Fibroblast of lung (primary cell): ENCODE measurements around the gene TFE3. TPM values are rescaled to one million over a fixed set of nuclear protein-coding genes. Genes with fewer than 3 reads are reported as not detected.

Experiments used
- DNase-seq, 2 donors: peaks; one replicate each; pipeline versions ENCODE4 v3.0.0 to v3.0.0-alpha.2; 2010; ENCODE audit warnings: low read depth in 2 of 2
- H2AFZ ChIP-seq: 2 replicates; pipeline ENCODE4 v1.5.1; 2012; ENCODE audit warnings: low read length, control low read depth, inconsistent platforms
- H3K27ac ChIP-seq: 2 replicates; pipeline ENCODE4 v1.5.1; 2011; ENCODE audit warnings: low read length, control low read depth; ENCODE audit not compliant: insufficient read depth
- H3K27me3 ChIP-seq: 2 replicates; pipeline ENCODE4 v1.5.1; 2011; ENCODE audit warnings: mild to moderate bottlenecking, low read length; ENCODE audit not compliant: control insufficient read depth, insufficient read depth
- H3K36me3 ChIP-seq: 2 replicates; pipeline ENCODE4 v1.5.1; 2011; ENCODE audit warnings: low read length; ENCODE audit not compliant: control insufficient read depth, insufficient read depth
- H3K4me1 ChIP-seq: 2 replicates; pipeline ENCODE4 v1.5.1; 2011; ENCODE audit warnings: low read length; ENCODE audit not compliant: control insufficient read depth, insufficient read depth; ENCODE audit errors: extremely low read depth
- H3K4me2 ChIP-seq: 2 replicates; pipeline ENCODE4 v1.5.1; 2011; ENCODE audit warnings: low read length, control low read depth; ENCODE audit not compliant: insufficient read depth; ENCODE audit errors: extremely low read depth
- H3K4me3 ChIP-seq, 4 experiments: fragments of 200-600 bp in 1 of 4; sonication (generic) in 1 of 4; replicated peaks in 1 of 4; 2 replicates each; pipeline ENCODE4 v1.5.1; 2011 to 2016; ENCODE audit warnings: low read length in 4 of 4, low read depth in 3 of 4, mild to moderate bottlenecking in 3 of 4, control low read depth in 2 of 4, inconsistent platforms in 1 of 4, mixed read lengths in 1 of 4; ENCODE audit not compliant: insufficient read depth in 1 of 4; ENCODE audit errors: control extremely low read depth in 1 of 4
- H3K79me2 ChIP-seq: 2 replicates; pipeline ENCODE4 v1.5.1; 2012; ENCODE audit warnings: mild to moderate bottlenecking, low read length, inconsistent platforms; ENCODE audit not compliant: control insufficient read depth, insufficient read depth
- H3K9ac ChIP-seq: 2 replicates; pipeline ENCODE4 v1.5.1; 2011; ENCODE audit warnings: mild to moderate bottlenecking, low read length, control low read depth; ENCODE audit not compliant: insufficient read depth
- H3K9me3 ChIP-seq: 2 replicates; pipeline ENCODE4 v1.5.1; 2012; ENCODE audit warnings: low read depth, low read length; ENCODE audit not compliant: control insufficient read depth, insufficient read depth
- H4K20me1 ChIP-seq: 2 replicates; pipeline ENCODE4 v1.5.1; 2011; ENCODE audit warnings: low read length; ENCODE audit not compliant: control insufficient read depth, insufficient read depth; ENCODE audit errors: extremely low read depth
- EZH2 ChIP-seq: IDR thresholded peaks from 2 replicates; pipeline ENCODE4 v1.5.1; 2012; ENCODE audit warnings: low read length, control low read depth, mild to moderate bottlenecking; ENCODE audit errors: missing control alignments
- polyA plus RNA-seq, 2 donors: library from polyadenylated mRNA; depleted of rRNA in 1 of 2; stranded (reverse) in 1 of 2; unstranded in 1 of 2; fragments of >200 nt; gene quantifications; 2 replicates each; pipeline ENCODE4 v1.2.1, GENCODE V29; 2011 to 2012; ENCODE audit warnings: missing spikeins in 1 of 2
- total RNA-seq: library from RNA; depleted of rRNA; stranded (reverse); fragments of >200 nt; gene quantifications from 2 replicates; pipeline ENCODE4 v1.2.1, GENCODE V29; 2014
- TF ChIP-seq, protein P1 (sequence below), 2 donors: IDR thresholded peaks in 1 of 2; conservative IDR thresholded peaks in 1 of 2; 1 replicate in 1 of 2; 2 replicates in 1 of 2; pipeline ENCODE4 v1.5.1; 2011 to 2012; ENCODE audit warnings: low read length in 2 of 2, control low read depth in 1 of 2, inconsistent platforms in 1 of 2, low read depth in 1 of 2, mild to moderate bottlenecking in 1 of 2

TFE3 gene
- total and polyA plus RNA-seq, 2 donors (not counting 1 experiment from before 2014, with no cell fraction given), result 18.9 to 36.8 TPM

GRCh38 chrX:48999030-48999429 is 44.1 kb downstream of the TFE3 start:
- H4K20me1 ChIP-seq, result no peaks in the 10 kb centered on the region
- peaks cover 8% of the 10 kb centered on the region for H3K79me2 ChIP-seq
- no peak overlapping the region for H3K4me2 ChIP-seq
- H3K9me3 ChIP-seq, result no peaks in the 10 kb centered on the region
- TF ChIP-seq, protein P1, sequence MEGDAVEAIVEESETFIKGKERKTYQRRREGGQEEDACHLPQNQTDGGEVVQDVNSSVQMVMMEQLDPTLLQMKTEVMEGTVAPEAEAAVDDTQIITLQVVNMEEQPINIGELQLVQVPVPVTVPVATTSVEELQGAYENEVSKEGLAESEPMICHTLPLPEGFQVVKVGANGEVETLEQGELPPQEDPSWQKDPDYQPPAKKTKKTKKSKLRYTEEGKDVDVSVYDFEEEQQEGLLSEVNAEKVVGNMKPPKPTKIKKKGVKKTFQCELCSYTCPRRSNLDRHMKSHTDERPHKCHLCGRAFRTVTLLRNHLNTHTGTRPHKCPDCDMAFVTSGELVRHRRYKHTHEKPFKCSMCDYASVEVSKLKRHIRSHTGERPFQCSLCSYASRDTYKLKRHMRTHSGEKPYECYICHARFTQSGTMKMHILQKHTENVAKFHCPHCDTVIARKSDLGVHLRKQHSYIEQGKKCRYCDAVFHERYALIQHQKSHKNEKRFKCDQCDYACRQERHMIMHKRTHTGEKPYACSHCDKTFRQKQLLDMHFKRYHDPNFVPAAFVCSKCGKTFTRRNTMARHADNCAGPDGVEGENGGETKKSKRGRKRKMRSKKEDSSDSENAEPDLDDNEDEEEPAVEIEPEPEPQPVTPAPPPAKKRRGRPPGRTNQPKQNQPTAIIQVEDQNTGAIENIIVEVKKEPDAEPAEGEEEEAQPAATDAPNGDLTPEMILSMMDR (conservative IDR thresholded peaks at IDR 0.05 in 1 of 2, IDR thresholded peaks at IDR 0.05 in 1 of 2; ENCODE audit: low read depth in 1 of 2, low read length in 2 of 2), result no peak
- TF ChIP-seq EZH2, result no peak
- no peak for DNase-seq
- H3K27me3 ChIP-seq, result no peaks in the 10 kb centered on the region
- H3K36me3 ChIP-seq, result no peaks in the 10 kb centered on the region
- no peaks in the 10 kb centered on the region for H3K4me1 ChIP-seq
- H2AFZ ChIP-seq, result no peak overlapping the region
- no peak overlapping the region for H3K4me3 ChIP-seq
- no peak overlapping the region for H3K9ac ChIP-seq
- H3K27ac ChIP-seq, result no peak overlapping the region

DNA sequence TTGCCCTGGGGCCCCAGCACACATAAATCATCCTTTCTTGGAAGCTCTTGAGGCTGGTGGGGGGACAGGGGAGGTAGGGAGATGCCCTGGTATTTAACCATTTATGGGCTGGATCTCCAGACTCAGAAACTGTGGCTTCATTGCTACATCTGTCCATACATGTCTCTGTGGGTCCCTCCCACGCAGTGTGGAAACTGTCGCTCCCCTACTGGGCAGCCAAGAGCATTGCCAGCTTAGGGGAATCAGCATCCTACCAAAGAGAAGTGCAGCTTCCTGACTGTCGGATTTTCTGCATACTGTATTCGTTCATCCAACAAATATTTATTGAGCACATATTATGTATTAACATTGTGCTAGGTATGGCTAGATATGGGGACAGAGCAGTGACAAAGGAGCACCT is 44.8 kb downstream of the TFE3 start:
- Histone ChIP-seq H3K4me2 (no peak overlapping the region), H4K20me1 (no peaks in the 10 kb centered on the region), H3K27ac (no peak overlapping the region), H3K4me3 (no peak overlapping the region), H3K27me3 (no peaks in the 10 kb centered on the region), H3K9me3 (no peaks in the 10 kb centered on the region), H3K79me2 (peaks cover 8% of the 10 kb centered on the region), H3K9ac (no peak overlapping the region), H3K36me3 (no peaks in the 10 kb centered on the region), H2AFZ (no peak overlapping the region), H3K4me1 (no peaks in the 10 kb centered on the region)
- no peak for DNase-seq
- TF ChIP-seq, protein P1 (conservative IDR thresholded peaks at IDR 0.05 in 1 of 2, IDR thresholded peaks at IDR 0.05 in 1 of 2; ENCODE audit: low read depth in 1 of 2, low read length in 2 of 2), result no peak
- TF ChIP-seq EZH2, result no peak

GRCh38 chrX:48997865-48998264 is 45.3 kb downstream of the TFE3 start:
- H3K4me2 ChIP-seq, result no peak overlapping the region
- TF ChIP-seq, protein P1 (conservative IDR thresholded peaks at IDR 0.05 in 1 of 2, IDR thresholded peaks at IDR 0.05 in 1 of 2; ENCODE audit: low read depth in 1 of 2, low read length in 2 of 2), result no peak
- no peak for TF ChIP-seq EZH2
- H4K20me1 ChIP-seq, result no peaks in the 10 kb centered on the region
- no peak for DNase-seq
- no peak overlapping the region for H3K4me3 ChIP-seq
- H3K9me3 ChIP-seq, result no peaks in the 10 kb centered on the region
- H3K27me3 ChIP-seq, result no peaks in the 10 kb centered on the region
- no peaks in the 10 kb centered on the region for H3K36me3 ChIP-seq
- peaks cover 8% of the 10 kb centered on the region for H3K79me2 ChIP-seq
- H2AFZ ChIP-seq, result no peak overlapping the region
- no peaks in the 10 kb centered on the region for H3K4me1 ChIP-seq
- H3K9ac ChIP-seq, result no peak overlapping the region
- no peak overlapping the region for H3K27ac ChIP-seq
